HCT116 (cell line): ENCODE data around the gene CCDC154. TPM values are rescaled to one million over a fixed set of nuclear protein-coding genes. Genes with fewer than 3 reads are reported as not detected.

Source experiments
- ATAC-seq: fragments of 200-7000 bp; cut with Tn5 transposase; 2 replicates; pipeline ENCODE4 v1.9.1; 2020; ENCODE audit warnings: mild to moderate bottlenecking, moderate library complexity
- Bru-seq: library from RNA; stranded (reverse); fragments of 400-500 nt; gene quantifications from one replicate; lab custom pipeline; 2021; lab: Mats Ljungman, UMichigan
- BruChase-seq, 2 experiments: library from RNA; stranded (reverse); fragments of 400-500 nt; gene quantifications; one replicate each; lab custom pipeline; 2021; lab: Mats Ljungman, UMichigan
- BruUV-seq: library from RNA; stranded (reverse); fragments of 400-500 nt; replicated peaks from 2 replicates; lab custom pipeline; 2021; lab: Mats Ljungman, UMichigan
- CTCF ChIA-PET: fragments of 300-600 bp; sonication (Branson Sonifier 250); formaldehyde crosslinking; loops from one replicate; lab custom pipeline; 2021; ENCODE audit warnings: antibody characterized with exemption; lab: Charles Lee
- POLR2A ChIA-PET: fragments of 300-600, 350-600 bp; sonication (Branson Sonifier 250); formaldehyde crosslinking; loops from one replicate; lab custom pipeline; 2021; ENCODE audit warnings: antibody characterized with exemption; lab: Charles Lee
- RAD21 ChIA-PET, 2 experiments: fragments of 300-600 bp; sonication (Branson Sonifier 250); formaldehyde crosslinking; loops; one replicate each; lab custom pipeline; 2023; ENCODE audit warnings: low total read pairs in 2 of 2; ENCODE audit not compliant: uncharacterized antibody in 2 of 2, unreplicated experiment in 2 of 2, low non-redundant PET in 1 of 2; lab: Charles Lee
- DNase-seq: peaks from one replicate; pipeline ENCODE4 v3.0.0-alpha.2; 2010; ENCODE audit warnings: low read depth, low spot score
- H2AFZ ChIP-seq: fragments of 200-600 bp; shearing (Covaris generic), sonication (generic); 2 replicates; pipeline ENCODE4 v1.6.1; 2017; ENCODE audit warnings: low read depth, mixed run types, mixed read lengths, antibody characterized with exemption, low read length; ENCODE audit not compliant: poor library complexity, severe bottlenecking
- H3K27ac ChIP-seq: 2 replicates; pipeline ENCODE4 v1.5.1; 2012; ENCODE audit warnings: low read depth, low read length
- H3K27me3 ChIP-seq: fragments of 200-600 bp; sonication (generic); 2 replicates; pipeline ENCODE4 v1.6.1; 2016; ENCODE audit warnings: mixed run types, low read length, mixed read lengths; ENCODE audit not compliant: insufficient read depth
- H3K36me3 ChIP-seq, 2 experiments: fragments of 200-500 bp in 1 of 2; fragments of 200-600 bp in 1 of 2; sonication (Bioruptor generic) in 1 of 2; sonication (generic) in 1 of 2; 2 replicates each; pipeline versions ENCODE4 v1.5.1 to v1.6.1; 2014 to 2016; ENCODE audit warnings: low read length in 2 of 2, inconsistent platforms in 1 of 2, mixed read lengths in 1 of 2, mixed run types in 1 of 2; ENCODE audit not compliant: insufficient read depth in 2 of 2, control insufficient read depth in 1 of 2
- H3K4me1 ChIP-seq, 2 experiments: fragments of 200-600 bp in 1 of 2; sonication (generic) in 1 of 2; 2 replicates each; pipeline versions ENCODE4 v1.5.1 to v1.6.1; 2012 to 2017; ENCODE audit warnings: low read length in 2 of 2, inconsistent platforms in 1 of 2, mild to moderate bottlenecking in 1 of 2, mixed read lengths in 1 of 2, mixed run types in 1 of 2, moderate library complexity in 1 of 2; ENCODE audit not compliant: insufficient read depth in 2 of 2, control insufficient read depth in 1 of 2
- H3K4me2 ChIP-seq: fragments of 200-600 bp; sonication (generic); 2 replicates; pipeline ENCODE4 v1.6.1; 2017; ENCODE audit warnings: mixed run types, low read length, mixed read lengths
- H3K4me3 ChIP-seq, 2 experiments: fragments of 200-600 bp in 1 of 2; sonication (generic) in 1 of 2; replicated peaks in 1 of 2; 2 replicates each; pipeline ENCODE4 v1.5.1; 2011 to 2016; ENCODE audit warnings: low read length in 2 of 2, control low read depth in 1 of 2, low read depth in 1 of 2, mild to moderate bottlenecking in 1 of 2, mixed read lengths in 1 of 2, mixed run types in 1 of 2
- H3K79me2 ChIP-seq: fragments of 200-600 bp; sonication (generic); 2 replicates; pipeline ENCODE4 v1.6.1; 2017; ENCODE audit warnings: mild to moderate bottlenecking, mixed run types, low read length, moderate library complexity, mixed read lengths; ENCODE audit not compliant: insufficient read depth
- H3K9ac ChIP-seq: fragments of 200-600 bp; sonication (generic); 2 replicates; pipeline ENCODE4 v1.6.1; 2016; ENCODE audit warnings: low read length, mixed read lengths
- H3K9me2 ChIP-seq: fragments of 200-600 bp; sonication (generic), shearing (Covaris generic); 2 replicates; pipeline ENCODE4 v1.6.1; 2017; ENCODE audit warnings: mixed run types, mild to moderate bottlenecking, moderate library complexity; ENCODE audit not compliant: insufficient read depth
- H3K9me3 ChIP-seq, 2 experiments: fragments of 200-500 bp in 1 of 2; fragments of 200-600 bp in 1 of 2; sonication (Bioruptor generic) in 1 of 2; sonication (generic) in 1 of 2; 2 replicates each; pipeline ENCODE4 v1.6.1; 2014 to 2017; ENCODE audit warnings: low read length in 2 of 2, mixed read lengths in 2 of 2, inconsistent platforms in 1 of 2, low read depth in 1 of 2, mild to moderate bottlenecking in 1 of 2, mixed run types in 1 of 2, moderate library complexity in 1 of 2; ENCODE audit not compliant: control insufficient read depth in 1 of 2, insufficient read depth in 1 of 2
- H4K20me1 ChIP-seq: fragments of 200-600 bp; sonication (generic), shearing (Covaris generic); 2 replicates; pipeline ENCODE4 v1.6.1; 2017; ENCODE audit warnings: mixed run types, mild to moderate bottlenecking, moderate library complexity; ENCODE audit not compliant: insufficient read depth
- ATF3 ChIP-seq: IDR thresholded peaks from 2 replicates; pipeline ENCODE4 v1.6.1; 2012
- CEBPB ChIP-seq: IDR thresholded peaks from 2 replicates; pipeline ENCODE4 v1.6.1; 2012; ENCODE audit warnings: low read depth
- CTCF ChIP-seq, 3 experiments: fragments of 200-600 bp in 1 of 3; sonication (generic) in 1 of 3; IDR thresholded peaks in 2 of 3; conservative IDR thresholded peaks in 1 of 3; 2 replicates each; pipeline ENCODE4 v1.5.1; 2012 to 2017; ENCODE audit warnings: low read depth in 2 of 3, low read length in 2 of 3, antibody characterized with exemption in 1 of 3, borderline replicate concordance in 1 of 3, control low read depth in 1 of 3, mild to moderate bottlenecking in 1 of 3, mixed read lengths in 1 of 3, mixed run types in 1 of 3, moderate library complexity in 1 of 3; ENCODE audit not compliant: insufficient read depth in 1 of 3
- EZH2 ChIP-seq: fragments of 200-600 bp; sonication (generic); IDR thresholded peaks from 2 replicates; pipeline ENCODE4 v1.6.1; 2017; ENCODE audit warnings: antibody characterized with exemption, mixed run types
- EZH2phosphoT487 ChIP-seq: fragments of 200-600 bp; IDR thresholded peaks from 2 replicates; pipeline ENCODE4 v1.6.1; 2018; ENCODE audit warnings: antibody characterized with exemption, borderline replicate concordance
- FOSL1 ChIP-seq: IDR thresholded peaks from 2 replicates; pipeline ENCODE4 v1.6.1; 2012; ENCODE audit warnings: low read depth
- JUND ChIP-seq: IDR thresholded peaks from 2 replicates; pipeline ENCODE4 v1.6.1; 2012
- POLR2A ChIP-seq: IDR thresholded peaks from 2 replicates; pipeline ENCODE4 v1.7.0; 2011; ENCODE audit warnings: borderline replicate concordance; ENCODE audit not compliant: insufficient read depth, insufficient read length; ENCODE audit errors: extremely low read depth
- POLR2AphosphoS5 ChIP-seq: IDR thresholded peaks from 2 replicates; pipeline ENCODE4 v1.6.1; 2011; ENCODE audit warnings: mild to moderate bottlenecking, low read depth, low read length, moderate library complexity
- RAD21 ChIP-seq: IDR thresholded peaks from 2 replicates; pipeline ENCODE4 v1.6.1; 2012; ENCODE audit warnings: low read depth, mild to moderate bottlenecking
- SIN3A ChIP-seq: IDR thresholded peaks from 2 replicates; pipeline ENCODE4 v1.6.1; 2012; ENCODE audit warnings: low read depth
- SP1 ChIP-seq: IDR thresholded peaks from 2 replicates; pipeline ENCODE4 v1.6.1; 2012; ENCODE audit warnings: low read depth
- TCF7L2 ChIP-seq: IDR thresholded peaks from 2 replicates; pipeline ENCODE4 v1.7.0; 2011; ENCODE audit warnings: borderline replicate concordance, inconsistent platforms; ENCODE audit not compliant: insufficient read depth, insufficient read length; ENCODE audit errors: extremely low read depth
- YY1 ChIP-seq: IDR thresholded peaks from 2 replicates; pipeline ENCODE4 v1.6.1; 2011; ENCODE audit warnings: low read length, low read depth, moderate library complexity, mild to moderate bottlenecking; ENCODE audit not compliant: insufficient replicate concordance; ENCODE audit errors: extremely low read depth
- ZNF274 ChIP-seq: fragments of 200-500 bp; sonication (Bioruptor generic); IDR thresholded peaks from 2 replicates; pipeline ENCODE4 v1.6.1; 2014; ENCODE audit warnings: mild to moderate bottlenecking, low read depth, low read length, inconsistent platforms
- intact Hi-C: fragments of 100-400 bp; cut with micrococcal nuclease; formaldehyde crosslinking; loops from 2 replicates; pipeline ENCODE4 v1.10.0; 2022
- long read RNA-seq: library from polyadenylated mRNA; unstranded; transcript quantifications from one replicate; pipeline ENCODE4 v2.0.0, GENCODE V29; 2021; ENCODE audit not compliant: unreplicated experiment
- polyA plus RNA-seq: library from polyadenylated mRNA; unstranded; fragments of >200 nt; gene quantifications from 2 replicates; pipeline ENCODE4 v1.2.1, GENCODE V29; 2012; ENCODE audit warnings: missing spikeins
- total RNA-seq: library from RNA; stranded (reverse); gene quantifications from one replicate; pipeline ENCODE4 v1.2.1, GENCODE V29; 2021; ENCODE audit not compliant: unreplicated experiment

CCDC154 gene, protein sequence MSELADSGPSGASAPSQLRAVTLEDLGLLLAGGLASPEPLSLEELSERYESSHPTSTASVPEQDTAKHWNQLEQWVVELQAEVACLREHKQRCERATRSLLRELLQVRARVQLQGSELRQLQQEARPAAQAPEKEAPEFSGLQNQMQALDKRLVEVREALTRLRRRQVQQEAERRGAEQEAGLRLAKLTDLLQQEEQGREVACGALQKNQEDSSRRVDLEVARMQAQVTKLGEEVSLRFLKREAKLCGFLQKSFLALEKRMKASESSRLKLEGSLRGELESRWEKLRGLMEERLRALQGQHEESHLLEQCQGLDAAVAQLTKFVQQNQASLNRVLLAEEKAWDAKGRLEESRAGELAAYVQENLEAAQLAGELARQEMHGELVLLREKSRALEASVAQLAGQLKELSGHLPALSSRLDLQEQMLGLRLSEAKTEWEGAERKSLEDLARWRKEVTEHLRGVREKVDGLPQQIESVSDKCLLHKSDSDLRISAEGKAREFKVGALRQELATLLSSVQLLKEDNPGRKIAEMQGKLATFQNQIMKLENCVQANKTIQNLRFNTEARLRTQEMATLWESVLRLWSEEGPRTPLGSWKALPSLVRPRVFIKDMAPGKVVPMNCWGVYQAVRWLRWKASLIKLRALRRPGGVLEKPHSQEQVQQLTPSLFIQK
- total RNA-seq, result 1.7 TPM
- 0.31 and 0.34 TPM in 2 replicates for polyA plus RNA-seq
- percentile 30 among the genes with signal in this experiment for Bru-seq, nascent RNA
- percentile 47 among the genes with signal in this experiment for BruChase-seq, experiment 1, labeled RNA remaining after a 6-hour chase
- BruChase-seq, experiment 2, labeled RNA remaining after a 2-hour chase, result percentile 36 among the genes with signal in this experiment
- long read RNA-seq, partial matches to known transcripts, result 2 of 3 reads
- long read RNA-seq, other reads (novel, unspliced or antisense), result 1 of 3 reads

GRCh38 chr16:1443980-1444729, at the start of gene CCDC154:
TSS of gene CCDC154 (minus strand) at chr16:1444556. CDS start at chr16:1444322, 234 bp downstream.
- ATAC-seq (no peak), DNase-seq (no peak)
- no peaks in the 10 kb centered on the region for H3K9me2 ChIP-seq
- RAD21 ChIA-PET, result no interaction called here
- H3K36me3 ChIP-seq, result no peaks in the 10 kb centered on the region
- no peak for TF ChIP-seq ZNF274
- TF ChIP-seq POLR2AphosphoS5, result no peak
- TF ChIP-seq CEBPB, result no peak
- TF ChIP-seq ATF3, result no peak
- TF ChIP-seq RAD21, result no peak
- TF ChIP-seq SP1, result no peak
- no peak for TF ChIP-seq EZH2phosphoT487
- TF ChIP-seq SIN3A, result no peak
- no peak for TF ChIP-seq POLR2A
- TF ChIP-seq JUND, result no peak
- TF ChIP-seq CTCF (IDR thresholded peaks at IDR 0.05 in 2 of 3, conservative IDR thresholded peaks at IDR 0.05 in 1 of 3; ENCODE audit: borderline replicate concordance in 1 of 3, insufficient read depth in 1 of 3, low read depth in 2 of 3, low read length in 2 of 3), result no peak
- no peak for TF ChIP-seq YY1
- TF ChIP-seq FOSL1, result no peak
- TF ChIP-seq TCF7L2, result no peak
- TF ChIP-seq EZH2, result no peak
- CTCF ChIA-PET, result no interaction called here
- H3K9ac ChIP-seq, result no peak within 1 kb of the TSS
- no peak within 1 kb of the TSS for H3K4me2 ChIP-seq
- no peaks in the 10 kb centered on the region for H3K9me3 ChIP-seq
- POLR2A ChIA-PET, result no interaction called here
- H3K27ac ChIP-seq, result no peak within 1 kb of the TSS
- H3K79me2 ChIP-seq, result no peaks in the 10 kb centered on the region
- H2AFZ ChIP-seq, result no peak within 1 kb of the TSS
- BruUV-seq, result no TSS peak
- no peak within 1 kb of the TSS for H3K4me3 ChIP-seq
- no peaks in the 10 kb centered on the region for H4K20me1 ChIP-seq
- H3K4me1 ChIP-seq, result no peaks in the 10 kb centered on the region
- H3K27me3 ChIP-seq, result no peaks in the 10 kb centered on the region
- intact Hi-C loops, result no loop called here
